ENCODE measurements around the gene GJD3.

- TF ChIP-seq CTCF (IDR thresholded peaks at IDR 0.05) (no peak), EZH2 (IDR thresholded peaks at IDR 0.05; ENCODE audit: borderline replicate concordance, insufficient read depth, low read depth, low read length, poor library complexity, severe bottlenecking) (no peak)
Observed at GRCh38 chr17:40364906-40365305, 369 bp upstream of the GJD3 start.

All from B cell (primary cell).